Stimulated activated effector memory CD8-positive, alpha-beta T cell treated with anti-CD3 and anti-CD28 coated beads, Interleukin-12 subunit alpha, Interleukin-12 subunit beta, amount 100 ng/mL, for 72 hours (primary cell): Measurements from ENCODE around the gene ESYT3.

ENCODE experiments used
- ATAC-seq: fragments of 150-1000 bp; cut with Tn5 transposase; 2 replicates; pipeline ENCODE4 v1.10.0; 2021
- DNase-seq, 2 donors: peaks; one replicate each; pipeline ENCODE4 v3.0.0; 2021 to 2022; ENCODE audit warnings: low spot score in 2 of 2
- H3K27ac Mint-ChIP-seq: one replicate; pipeline ENCODE4 v1.8.0; 2022; ENCODE audit warnings: mild to moderate bottlenecking, mixed read lengths
- H3K36me3 Mint-ChIP-seq: one replicate; pipeline ENCODE4 v1.8.0; 2022; ENCODE audit warnings: mild to moderate bottlenecking, mixed read lengths
- H3K4me1 Mint-ChIP-seq: one replicate; pipeline ENCODE4 v1.8.0; 2022; ENCODE audit warnings: mixed read lengths
- H3K4me3 Mint-ChIP-seq: one replicate; pipeline ENCODE4 v1.8.0; 2022; ENCODE audit warnings: mild to moderate bottlenecking, mixed read lengths
- H3K9me3 Mint-ChIP-seq: one replicate; pipeline ENCODE4 v1.8.0; 2022; ENCODE audit warnings: mixed read lengths

The ESYT3 gene

DNA sequence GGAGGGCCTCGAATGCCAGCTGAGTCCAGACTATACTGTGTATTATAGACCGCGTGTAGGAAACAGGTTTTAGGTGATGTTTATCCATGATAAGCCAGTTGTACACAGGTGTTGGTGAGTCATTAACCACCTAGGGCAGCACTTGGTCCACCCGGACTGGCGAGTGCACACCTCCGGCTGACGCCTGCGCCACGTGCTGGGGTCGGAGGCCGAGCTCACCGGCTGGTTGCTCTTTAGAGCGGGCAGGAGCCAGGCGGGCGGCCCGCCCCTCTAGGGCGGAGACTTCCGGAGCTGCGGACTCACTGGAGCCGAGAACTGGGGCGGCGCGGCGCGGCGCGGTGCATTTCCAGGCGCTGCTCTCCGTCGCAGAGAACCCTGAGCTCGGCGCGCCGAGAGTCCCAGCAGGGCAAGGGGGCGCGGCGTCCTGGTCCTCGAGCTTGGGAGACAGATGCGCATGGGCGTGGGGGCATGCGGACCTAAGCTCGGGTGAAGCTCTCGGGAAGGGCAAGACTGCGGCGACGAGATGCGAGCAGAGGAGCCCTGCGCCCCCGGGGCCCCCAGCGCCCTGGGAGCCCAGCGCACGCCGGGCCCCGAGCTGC is at the start of gene ESYT3:
ESYT3 (plus strand) TSS at position 341 of the 599 bp plus-strand sequence; CDS start at position 524, 183 bp downstream.
- H3K27ac Mint-ChIP-seq = no peak within 1 kb of the TSS
- no peaks in the 10 kb centered on the region for H3K36me3 Mint-ChIP-seq
- H3K4me3 Mint-ChIP-seq = peak within 1 kb of the TSS; percentile 62
- ATAC-seq = peak; percentile 86
- H3K9me3 Mint-ChIP-seq = no peaks in the 10 kb centered on the region
- peak; percentile 15 to 72 for DNase-seq
- peaks cover 12% of the 10 kb centered on the region for H3K4me1 Mint-ChIP-seq

GRCh38 chr3:138384976-138385375 is 49.4 kb upstream of the ESYT3 start:
- no peaks in the 10 kb centered on the region for H3K9me3 Mint-ChIP-seq
- peaks cover 6% of the 10 kb centered on the region for H3K4me1 Mint-ChIP-seq
- DNase-seq (no peak), ATAC-seq (no peak)
- H3K36me3 Mint-ChIP-seq = no peaks in the 10 kb centered on the region
- H3K4me3 Mint-ChIP-seq = no peak overlapping the region
- H3K27ac Mint-ChIP-seq = no peak overlapping the region

- no peak for DNase-seq
- no peak overlapping the region for H3K4me3 Mint-ChIP-seq
- H3K36me3 Mint-ChIP-seq = no peaks in the 10 kb centered on the region
- peaks cover 6% of the 10 kb centered on the region for H3K4me1 Mint-ChIP-seq
- no peak overlapping the region for H3K27ac Mint-ChIP-seq
- peak; percentile 78 for ATAC-seq
- no peaks in the 10 kb centered on the region for H3K9me3 Mint-ChIP-seq
Measured at GRCh38 chr3:138389144-138389601, 45.2 kb upstream of the ESYT3 start.

DNA sequence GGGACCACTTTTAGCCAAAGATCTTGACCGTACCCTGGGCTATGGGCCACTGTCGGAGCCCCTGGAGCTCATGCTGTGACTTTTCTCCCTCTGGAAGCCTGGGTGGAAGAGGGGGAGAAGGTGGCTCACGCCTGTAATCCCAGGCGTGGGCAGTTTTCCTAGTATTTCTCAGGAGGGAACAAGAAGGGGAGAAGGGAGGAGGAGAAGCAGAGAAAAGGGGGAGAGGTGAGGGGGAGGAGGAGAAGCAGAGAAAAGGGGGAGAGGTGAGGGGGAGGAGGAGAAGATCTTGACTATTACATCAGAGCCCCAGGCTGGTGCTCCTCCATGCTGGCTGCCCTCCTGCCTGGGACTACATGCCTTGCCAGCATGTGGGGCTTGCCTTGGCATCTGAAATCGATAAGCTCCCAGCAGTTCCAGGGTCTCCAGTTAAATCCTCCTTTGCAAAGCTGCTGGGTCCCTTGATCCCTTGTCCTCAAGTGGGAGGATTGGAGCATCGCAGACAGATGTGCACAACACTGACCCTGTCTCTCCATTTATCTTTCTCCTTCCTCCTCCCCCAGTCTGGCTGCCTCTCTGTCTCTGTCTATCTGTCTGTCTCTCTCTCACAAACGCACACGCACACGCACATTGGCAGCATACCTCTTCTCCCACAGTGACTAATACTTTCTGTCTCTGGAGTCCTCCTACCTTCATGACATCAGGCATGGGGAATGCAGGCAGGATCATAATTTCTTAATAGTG is 44.4 kb upstream of the ESYT3 start:
- no peak overlapping the region for H3K27ac Mint-ChIP-seq
- DNase-seq = no peak
- peaks cover under 1% of the 10 kb centered on the region for H3K4me1 Mint-ChIP-seq
- no peak overlapping the region for H3K4me3 Mint-ChIP-seq
- no peaks in the 10 kb centered on the region for H3K36me3 Mint-ChIP-seq
- ATAC-seq = no peak
- no peaks in the 10 kb centered on the region for H3K9me3 Mint-ChIP-seq

GRCh38 chr3:138390582-138390932 is 43.9 kb upstream of the ESYT3 start:
- Mint-ChIP-seq H3K9me3 (no peaks in the 10 kb centered on the region), H3K4me1 (no peaks in the 10 kb centered on the region), H3K4me3 (no peak overlapping the region), H3K36me3 (no peaks in the 10 kb centered on the region), H3K27ac (no peak overlapping the region)
- DNase-seq (no peak), ATAC-seq (no peak)

- H3K36me3 Mint-ChIP-seq = no peaks in the 10 kb centered on the region
- H3K27ac Mint-ChIP-seq = no peak overlapping the region
- H3K4me3 Mint-ChIP-seq = no peak overlapping the region
- ATAC-seq (no peak), DNase-seq (no peak)
- H3K4me1 Mint-ChIP-seq = no peaks in the 10 kb centered on the region
- no peaks in the 10 kb centered on the region for H3K9me3 Mint-ChIP-seq
Measured at GRCh38 chr3:138394156-138394555, 40.3 kb upstream of the ESYT3 start.

- no peaks in the 10 kb centered on the region for H3K4me1 Mint-ChIP-seq
- H3K9me3 Mint-ChIP-seq = no peaks in the 10 kb centered on the region
- ATAC-seq (no peak), DNase-seq (no peak)
- H3K36me3 Mint-ChIP-seq = no peaks in the 10 kb centered on the region
- H3K27ac Mint-ChIP-seq = no peak overlapping the region
- H3K4me3 Mint-ChIP-seq = no peak overlapping the region
Measured at GRCh38 chr3:138394686-138395085, 39.7 kb upstream of the ESYT3 start.

DNA sequence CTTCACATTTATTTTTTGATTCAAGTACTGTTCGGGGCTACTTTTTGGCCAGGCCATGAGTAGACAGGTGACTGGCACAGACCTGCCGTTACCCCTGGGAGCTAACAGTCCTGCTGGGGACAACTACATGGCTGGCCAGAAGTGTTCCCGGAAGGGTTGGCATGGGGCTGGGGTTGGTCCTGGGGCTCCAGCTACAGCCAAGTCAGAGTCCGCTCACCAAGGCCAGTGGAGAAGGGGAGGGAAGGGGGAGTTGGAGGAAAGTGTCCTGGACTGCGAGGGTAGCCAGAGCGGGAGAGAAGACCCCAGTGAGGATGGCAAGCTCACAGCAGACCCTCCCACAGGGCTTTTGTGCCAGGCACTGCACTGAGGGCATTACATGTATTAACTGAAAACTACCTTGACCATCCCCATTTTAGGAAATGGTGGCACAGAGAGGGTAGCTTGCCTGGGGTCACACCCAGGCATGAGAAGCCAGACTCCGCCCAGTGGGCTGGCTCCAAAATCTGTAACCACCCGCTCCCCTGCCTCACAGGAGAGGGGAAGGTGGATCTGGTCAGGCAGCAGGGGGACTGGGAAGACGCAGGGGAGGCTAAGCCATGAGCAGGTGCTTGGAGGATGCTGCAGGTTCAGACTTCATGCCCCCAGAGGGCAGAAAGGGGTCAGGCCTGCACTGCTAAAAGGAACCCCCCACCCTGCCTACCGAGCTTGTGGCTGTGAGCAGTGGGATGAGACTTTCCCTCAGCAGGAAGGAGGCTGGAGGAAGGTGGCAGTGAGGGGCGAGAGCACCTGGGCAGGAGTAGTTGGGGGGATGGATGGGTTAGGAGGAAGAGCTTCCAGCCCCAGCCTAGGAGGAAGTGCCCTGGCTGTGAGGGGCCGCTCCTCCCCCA is 38.3 kb upstream of the ESYT3 start:
- ATAC-seq = peak; percentile 20
- Mint-ChIP-seq H3K9me3 (no peaks in the 10 kb centered on the region), H3K4me3 (no peak overlapping the region), H3K27ac (no peak overlapping the region), H3K36me3 (no peaks in the 10 kb centered on the region), H3K4me1 (no peaks in the 10 kb centered on the region)
- no peak for DNase-seq

GRCh38 chr3:138396752-138397410 is 37.5 kb upstream of the ESYT3 start:
- DNase-seq = no peak
- no peak for ATAC-seq
- Mint-ChIP-seq H3K9me3 (no peaks in the 10 kb centered on the region), H3K36me3 (no peaks in the 10 kb centered on the region), H3K4me3 (no peak overlapping the region), H3K4me1 (no peaks in the 10 kb centered on the region), H3K27ac (no peak overlapping the region)

DNA sequence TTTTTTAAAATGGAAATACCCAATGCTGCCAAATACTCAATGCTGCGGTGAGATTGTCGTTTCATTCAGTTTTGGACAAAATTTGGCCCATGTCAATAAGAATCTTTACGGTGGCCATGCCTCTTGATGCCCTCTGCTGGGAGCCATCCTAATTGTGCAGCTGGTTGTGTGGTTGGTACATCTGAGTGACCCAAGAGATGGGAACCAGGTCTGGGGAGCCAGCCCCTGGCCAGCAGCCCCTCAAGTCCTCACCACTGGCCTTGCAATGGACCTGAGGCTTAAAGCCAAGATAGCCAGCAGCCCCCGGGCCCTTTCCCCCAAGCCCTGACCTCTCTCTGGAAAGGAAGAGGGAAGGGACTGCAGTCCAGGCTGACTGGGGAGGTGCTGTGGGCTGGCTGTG is 36.4 kb upstream of the ESYT3 start:
- Mint-ChIP-seq H3K4me1 (no peaks in the 10 kb centered on the region), H3K27ac (no peak overlapping the region), H3K9me3 (no peaks in the 10 kb centered on the region), H3K36me3 (no peaks in the 10 kb centered on the region), H3K4me3 (no peak overlapping the region)
- ATAC-seq (no peak), DNase-seq (no peak)

GRCh38 chr3:138398791-138399575 is 35.4 kb upstream of the ESYT3 start:
- Mint-ChIP-seq H3K36me3 (no peaks in the 10 kb centered on the region), H3K4me1 (no peaks in the 10 kb centered on the region), H3K9me3 (no peaks in the 10 kb centered on the region), H3K27ac (no peak overlapping the region), H3K4me3 (no peak overlapping the region)
- DNase-seq = no peak
- no peak for ATAC-seq

- no peak overlapping the region for H3K27ac Mint-ChIP-seq
- H3K36me3 Mint-ChIP-seq = no peaks in the 10 kb centered on the region
- H3K9me3 Mint-ChIP-seq = no peaks in the 10 kb centered on the region
- no peaks in the 10 kb centered on the region for H3K4me1 Mint-ChIP-seq
- DNase-seq = no peak
- no peak overlapping the region for H3K4me3 Mint-ChIP-seq
- ATAC-seq = no peak
Measured at GRCh38 chr3:138399766-138400165, 34.6 kb upstream of the ESYT3 start.

- H3K9me3 Mint-ChIP-seq = no peaks in the 10 kb centered on the region
Measured at GRCh38 chr3:138400651-138401070, 33.8 kb upstream of the ESYT3 start.

DNA sequence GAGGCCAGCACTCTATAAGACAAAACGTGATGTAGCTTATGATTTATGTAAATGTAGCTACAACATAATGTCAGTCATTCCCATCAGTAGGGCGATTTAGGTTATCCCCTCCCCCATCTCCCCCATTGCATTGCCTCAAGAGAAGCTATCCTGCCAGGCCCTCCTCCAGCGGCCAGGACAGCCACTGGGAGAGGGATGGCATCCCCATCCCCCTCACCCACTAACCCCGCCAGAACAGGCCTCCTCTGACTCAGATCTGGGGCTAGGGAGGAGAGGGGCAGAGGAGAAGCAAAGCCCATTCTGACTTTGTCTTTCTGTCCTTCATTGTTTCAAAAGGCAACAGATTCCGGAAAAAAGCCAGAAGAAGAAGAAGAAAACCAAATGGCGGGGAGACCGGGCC is 32.6 kb upstream of the ESYT3 start:
- no peak for ATAC-seq
- no peak for DNase-seq

More at GRCh38 chr3:138400651-138401070, 33.8 kb upstream of the ESYT3 start:
- H3K4me1 Mint-ChIP-seq = no peaks in the 10 kb centered on the region
- no peak overlapping the region for H3K4me3 Mint-ChIP-seq
- no peaks in the 10 kb centered on the region for H3K36me3 Mint-ChIP-seq
- H3K27ac Mint-ChIP-seq = no peak overlapping the region
- DNase-seq = no peak
- ATAC-seq = no peak

More for the DNA sequence above, 32.6 kb upstream of the ESYT3 start:
- Mint-ChIP-seq H3K27ac (no peak overlapping the region), H3K9me3 (no peaks in the 10 kb centered on the region), H3K4me1 (no peaks in the 10 kb centered on the region), H3K36me3 (no peaks in the 10 kb centered on the region), H3K4me3 (no peak overlapping the region)
